ENCODE measurements around the gene CCNE1.

Gene CCNE1

DNA sequence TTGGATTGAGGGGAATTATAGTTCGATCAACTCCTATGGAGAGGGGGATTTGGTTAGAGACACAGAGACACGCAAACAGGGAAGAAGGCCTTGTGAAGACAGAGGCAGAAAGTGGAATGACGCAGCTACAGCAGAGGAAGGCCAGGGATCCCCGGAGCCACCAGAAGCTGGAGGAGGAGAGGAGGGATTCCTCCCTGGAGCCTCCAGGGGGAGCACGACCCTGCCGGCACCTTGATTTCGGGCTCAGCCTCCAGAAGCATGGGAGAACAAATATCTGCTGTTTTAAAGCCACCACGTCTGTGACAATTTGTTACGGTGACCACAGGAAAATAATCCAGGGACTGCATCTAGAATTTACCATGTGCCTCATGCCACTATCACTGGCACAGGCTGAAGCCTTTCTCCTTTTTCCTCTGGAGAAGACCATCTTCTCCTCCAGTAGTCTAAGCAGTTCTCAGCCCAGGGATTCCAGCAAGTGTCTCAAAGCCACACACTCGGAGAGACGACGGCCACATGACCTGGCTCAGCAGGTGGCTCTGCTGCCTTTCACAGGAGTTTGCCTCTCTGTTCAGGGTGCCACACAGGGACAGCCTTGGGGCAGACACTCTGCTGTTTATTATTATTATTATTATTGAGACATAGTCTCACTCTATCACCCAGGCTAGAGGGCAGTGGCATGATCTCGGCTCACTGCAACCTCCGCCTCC, 39.9 kb upstream of the CCNE1 start:
- Histone ChIP-seq H3K27me3 (ENCODE audit: insufficient read depth, low read length) (no peaks in the 10 kb centered on the region), H4K91ac (ENCODE audit: low read depth, low read length) (peak overlapping the region; percentile 60), H3K9me3 (ENCODE audit: insufficient read depth, low read depth, low read length) (no peaks in the 10 kb centered on the region), H4K12ac (ENCODE audit: low read depth, low read length) (no peak overlapping the region), H3K9ac (ENCODE audit: low read length) (no peak overlapping the region), H3K4me1 (ENCODE audit: control insufficient read depth in 1 of 2, insufficient read depth in 2 of 2, low read length in 2 of 2) (peaks cover 11 to 14% of the 10 kb centered on the region in 2 experiments), H2BK120ac (ENCODE audit: insufficient read depth, low read length, poor library complexity) (peak overlapping the region; percentile 34), H3K4me2 (ENCODE audit: low read length) (no peak overlapping the region), H3K79me2 (ENCODE audit: control insufficient read depth, insufficient read depth, low read length, poor library complexity) (no peaks in the 10 kb centered on the region), H3K14ac (ENCODE audit: low read length) (peak overlapping the region; percentile 25), H3K4ac (ENCODE audit: low read depth, low read length) (no peak overlapping the region), H2AK5ac (ENCODE audit: low read length) (no peak overlapping the region), H3K27ac (ENCODE audit: low read depth, low read length) (no peak overlapping the region), H2BK12ac (ENCODE audit: low read length) (peak overlapping the region; percentile 20), H2AFZ (ENCODE audit: insufficient read depth, low read length, poor library complexity) (no peak overlapping the region), H3K36me3 (ENCODE audit: control insufficient read depth in 1 of 2, insufficient read depth in 2 of 2, low read length in 2 of 2) (no peaks in the 10 kb centered on the region), H3K4me3 (ENCODE audit: low read depth, low read length) (no peak overlapping the region), H3K79me1 (ENCODE audit: low read length) (peaks cover 17% of the 10 kb centered on the region), H2BK5ac (ENCODE audit: low read depth, low read length, poor library complexity) (peak overlapping the region; percentile 59), H3K18ac (ENCODE audit: low read length) (no peak overlapping the region), H3K23ac (ENCODE audit: low read length) (no peak overlapping the region), H4K8ac (ENCODE audit: low read depth, low read length) (peak overlapping the region; percentile 47)
- peak; percentile 42 to 62 for DNase-seq
- no CpG with 5 or more reads among the region's 14 CpGs for WGBS (ENCODE audit: extremely low coverage, insufficient coverage, insufficient read length)

DNA sequence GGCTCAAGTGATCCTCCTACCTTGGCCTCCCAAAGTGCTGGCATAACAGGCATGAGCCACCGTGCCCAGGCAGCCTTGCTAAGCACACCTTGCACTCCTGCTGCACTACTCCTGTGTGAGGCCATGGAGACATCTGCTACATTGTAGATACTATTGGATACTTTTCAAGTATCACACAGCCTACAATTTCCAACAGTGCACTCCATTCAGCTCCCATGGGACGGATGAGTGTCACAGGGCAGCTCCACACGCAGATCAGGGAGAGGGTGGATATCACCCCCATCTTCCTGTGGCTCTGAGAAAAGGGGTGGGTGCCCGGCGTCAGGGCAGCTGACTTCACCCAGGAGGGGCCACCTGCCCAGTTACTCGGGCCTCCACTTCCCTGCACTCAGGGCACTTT, 39.1 kb upstream of the CCNE1 start:
- peaks cover 21% of the 10 kb centered on the region for H3K79me1 ChIP-seq (ENCODE audit: low read length)
- no peak overlapping the region for H3K18ac ChIP-seq (ENCODE audit: low read length)
- no peaks in the 10 kb centered on the region for H3K36me3 ChIP-seq (ENCODE audit: control insufficient read depth in 1 of 2, insufficient read depth in 2 of 2, low read length in 2 of 2)
- H2AFZ ChIP-seq (ENCODE audit: insufficient read depth, low read length, poor library complexity) = no peak overlapping the region
- H3K4ac ChIP-seq (ENCODE audit: low read depth, low read length) = no peak overlapping the region
- no peaks in the 10 kb centered on the region for H3K9me3 ChIP-seq (ENCODE audit: insufficient read depth, low read depth, low read length)
- peak overlapping the region; percentile 27 for H3K14ac ChIP-seq (ENCODE audit: low read length)
- peaks cover 11 to 14% of the 10 kb centered on the region in 2 experiments for H3K4me1 ChIP-seq (ENCODE audit: control insufficient read depth in 1 of 2, insufficient read depth in 2 of 2, low read length in 2 of 2)
- H2AK5ac ChIP-seq (ENCODE audit: low read length) = peak overlapping the region; percentile 42
- H2BK12ac ChIP-seq (ENCODE audit: low read length) = peak overlapping the region; percentile 56
- no CpG with 5 or more reads among the region's 6 CpGs for WGBS (ENCODE audit: extremely low coverage, insufficient coverage, insufficient read length)
- no peaks in the 10 kb centered on the region for H3K27me3 ChIP-seq (ENCODE audit: insufficient read depth, low read length)
- peak overlapping the region; percentile 5 for H2BK120ac ChIP-seq (ENCODE audit: insufficient read depth, low read length, poor library complexity)
- H2BK5ac ChIP-seq (ENCODE audit: low read depth, low read length, poor library complexity) = peak overlapping the region; percentile 1
- H3K79me2 ChIP-seq (ENCODE audit: control insufficient read depth, insufficient read depth, low read length, poor library complexity) = no peaks in the 10 kb centered on the region
- H3K4me2 ChIP-seq (ENCODE audit: low read length) = no peak overlapping the region
- H3K23ac ChIP-seq (ENCODE audit: low read length) = no peak overlapping the region
- no peak overlapping the region for H3K4me3 ChIP-seq (ENCODE audit: low read depth, low read length)
- H4K8ac ChIP-seq (ENCODE audit: low read depth, low read length) = no peak overlapping the region
- no peak overlapping the region for H3K27ac ChIP-seq (ENCODE audit: low read depth, low read length)
- peak overlapping the region; percentile 74 for H4K91ac ChIP-seq (ENCODE audit: low read depth, low read length)
- H4K12ac ChIP-seq (ENCODE audit: low read depth, low read length) = no peak overlapping the region
- DNase-seq = peak in 1 of 2 donors; percentile 57
- H3K9ac ChIP-seq (ENCODE audit: low read length) = no peak overlapping the region

DNA sequence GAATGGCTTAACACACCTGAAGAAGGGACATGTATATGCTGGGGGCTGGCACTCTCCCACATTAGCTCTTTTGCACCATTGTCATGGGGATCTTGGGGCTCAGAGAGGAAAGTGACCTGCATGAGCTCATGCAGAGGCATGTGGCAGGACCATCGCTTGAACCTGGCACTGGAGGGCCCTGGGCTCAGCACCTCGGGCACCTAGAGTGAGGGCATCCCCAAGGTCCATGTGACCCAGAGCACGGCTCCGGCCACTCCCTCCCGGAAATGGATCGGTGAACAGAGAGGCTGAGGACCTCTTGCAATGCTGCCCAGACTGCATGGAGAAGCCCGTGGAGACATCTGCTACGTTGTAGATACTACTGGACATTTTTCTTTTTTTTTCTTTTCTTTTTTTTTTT, 38.6 kb upstream of the CCNE1 start:
- no peaks in the 10 kb centered on the region for H3K79me2 ChIP-seq (ENCODE audit: control insufficient read depth, insufficient read depth, low read length, poor library complexity)
- H4K8ac ChIP-seq (ENCODE audit: low read depth, low read length) = no peak overlapping the region
- no peak for DNase-seq
- H3K14ac ChIP-seq (ENCODE audit: low read length) = peak overlapping the region; percentile 27
- peak overlapping the region; percentile 5 for H2BK120ac ChIP-seq (ENCODE audit: insufficient read depth, low read length, poor library complexity)
- no peak overlapping the region for H3K4ac ChIP-seq (ENCODE audit: low read depth, low read length)
- H3K79me1 ChIP-seq (ENCODE audit: low read length) = peaks cover 21% of the 10 kb centered on the region
- no peak overlapping the region for H3K9ac ChIP-seq (ENCODE audit: low read length)
- H3K18ac ChIP-seq (ENCODE audit: low read length) = no peak overlapping the region
- H2AFZ ChIP-seq (ENCODE audit: insufficient read depth, low read length, poor library complexity) = no peak overlapping the region
- no peaks in the 10 kb centered on the region for H3K27me3 ChIP-seq (ENCODE audit: insufficient read depth, low read length)
- H3K23ac ChIP-seq (ENCODE audit: low read length) = no peak overlapping the region
- H3K4me2 ChIP-seq (ENCODE audit: low read length) = no peak overlapping the region
- H4K12ac ChIP-seq (ENCODE audit: low read depth, low read length) = no peak overlapping the region
- no CpG with 5 or more reads among the region's 8 CpGs for WGBS (ENCODE audit: extremely low coverage, insufficient coverage, insufficient read length)
- no peak overlapping the region for H3K4me3 ChIP-seq (ENCODE audit: low read depth, low read length)
- H2BK5ac ChIP-seq (ENCODE audit: low read depth, low read length, poor library complexity) = peak overlapping the region; percentile 1
- peaks cover 11 to 14% of the 10 kb centered on the region in 2 experiments for H3K4me1 ChIP-seq (ENCODE audit: control insufficient read depth in 1 of 2, insufficient read depth in 2 of 2, low read length in 2 of 2)
- H3K9me3 ChIP-seq (ENCODE audit: insufficient read depth, low read depth, low read length) = no peaks in the 10 kb centered on the region
- H3K36me3 ChIP-seq (ENCODE audit: control insufficient read depth in 1 of 2, insufficient read depth in 2 of 2, low read length in 2 of 2) = no peaks in the 10 kb centered on the region
- H2AK5ac ChIP-seq (ENCODE audit: low read length) = no peak overlapping the region
- no peak overlapping the region for H3K27ac ChIP-seq (ENCODE audit: low read depth, low read length)
- H2BK12ac ChIP-seq (ENCODE audit: low read length) = peak overlapping the region; percentile 56
- peak overlapping the region; percentile 74 for H4K91ac ChIP-seq (ENCODE audit: low read depth, low read length)

DNA sequence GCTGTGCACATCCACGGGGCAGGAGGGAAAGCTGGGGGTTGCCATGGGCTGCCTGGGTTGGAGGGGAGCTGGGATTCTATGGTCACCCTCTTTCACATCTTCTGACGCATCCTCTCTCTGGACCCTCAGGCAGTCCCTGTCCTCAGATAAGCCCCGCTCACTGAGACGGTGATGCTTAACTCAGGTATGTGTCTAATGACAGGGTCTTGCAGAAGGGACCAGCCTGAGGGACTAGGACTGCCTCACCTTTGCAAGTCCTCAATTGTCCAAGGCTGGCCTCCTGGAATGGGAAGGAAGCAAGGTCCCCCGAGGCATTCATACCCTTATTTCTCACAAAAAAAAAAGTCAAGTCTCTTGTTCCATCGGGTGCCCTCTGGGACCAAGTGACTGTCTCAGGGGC, 37.7 kb upstream of the CCNE1 start:
- Histone ChIP-seq H3K23ac (ENCODE audit: low read length) (no peak overlapping the region), H3K9ac (ENCODE audit: low read length) (no peak overlapping the region), H2BK5ac (ENCODE audit: low read depth, low read length, poor library complexity) (peak overlapping the region; percentile 80), H3K14ac (ENCODE audit: low read length) (no peak overlapping the region), H3K27me3 (ENCODE audit: insufficient read depth, low read length) (no peaks in the 10 kb centered on the region), H2AK5ac (ENCODE audit: low read length) (no peak overlapping the region), H3K4me1 (ENCODE audit: control insufficient read depth in 1 of 2, insufficient read depth in 2 of 2, low read length in 2 of 2) (peaks cover 11 to 14% of the 10 kb centered on the region in 2 experiments), H3K4ac (ENCODE audit: low read depth, low read length) (no peak overlapping the region), H4K8ac (ENCODE audit: low read depth, low read length) (peak overlapping the region; percentile 26), H4K91ac (ENCODE audit: low read depth, low read length) (peak overlapping the region; percentile 65), H3K9me3 (ENCODE audit: insufficient read depth, low read depth, low read length) (no peaks in the 10 kb centered on the region), H2BK12ac (ENCODE audit: low read length) (no peak overlapping the region), H3K36me3 (ENCODE audit: control insufficient read depth in 1 of 2, insufficient read depth in 2 of 2, low read length in 2 of 2) (no peaks in the 10 kb centered on the region), H2AFZ (ENCODE audit: insufficient read depth, low read length, poor library complexity) (no peak overlapping the region), H3K79me2 (ENCODE audit: control insufficient read depth, insufficient read depth, low read length, poor library complexity) (no peaks in the 10 kb centered on the region), H2BK120ac (ENCODE audit: insufficient read depth, low read length, poor library complexity) (no peak overlapping the region), H3K18ac (ENCODE audit: low read length) (no peak overlapping the region), H3K79me1 (ENCODE audit: low read length) (peaks cover 21% of the 10 kb centered on the region), H4K12ac (ENCODE audit: low read depth, low read length) (no peak overlapping the region), H3K27ac (ENCODE audit: low read depth, low read length) (peak overlapping the region; percentile 61), H3K4me2 (ENCODE audit: low read length) (no peak overlapping the region), H3K4me3 (ENCODE audit: low read depth, low read length) (no peak overlapping the region)
- peak; percentile 98 for DNase-seq
- no CpG with 5 or more reads among the region's 6 CpGs for WGBS (ENCODE audit: extremely low coverage, insufficient coverage, insufficient read length)

All from trophoblast cell (in vitro differentiated cells and primary cell).